ENCODE measurements around the gene ZBTB7C.

The ZBTB7C gene

GRCh38 chr18:48153613-48154481, 255.3 kb downstream of the ZBTB7C start:
- DNase-seq (ENCODE audit: low read depth), result peak; percentile 18
- H3K4me3 ChIP-seq (ENCODE audit: low read length), result no peak overlapping the region
- TF ChIP-seq CTCF (IDR thresholded peaks at IDR 0.05; ENCODE audit: insufficient read depth, low read depth, low read length, missing control alignments), result no peak

GRCh38 chr18:48152549-48152948, 256.6 kb downstream of the ZBTB7C start:
- TF ChIP-seq CTCF (IDR thresholded peaks at IDR 0.05; ENCODE audit: insufficient read depth, low read depth, low read length, missing control alignments), result no peak
- DNase-seq (ENCODE audit: low read depth), result peak; percentile 86
- no peak overlapping the region for H3K4me3 ChIP-seq (ENCODE audit: low read length)

- DNase-seq (ENCODE audit: low read depth), result no peak
- TF ChIP-seq CTCF (IDR thresholded peaks at IDR 0.05; ENCODE audit: insufficient read depth, low read depth, low read length, missing control alignments), result no peak
- H3K4me3 ChIP-seq (ENCODE audit: low read length), result no peak overlapping the region
Measured at GRCh38 chr18:48151421-48152065, 257.6 kb downstream of the ZBTB7C start.

- no peak for TF ChIP-seq CTCF (IDR thresholded peaks at IDR 0.05; ENCODE audit: insufficient read depth, low read depth, low read length, missing control alignments)
- DNase-seq (ENCODE audit: low read depth), result no peak
- H3K4me3 ChIP-seq (ENCODE audit: low read length), result no peak overlapping the region
Measured at GRCh38 chr18:48149020-48149685, 260.0 kb downstream of the ZBTB7C start.

- H3K4me3 ChIP-seq (ENCODE audit: low read length), result no peak overlapping the region
- no peak for TF ChIP-seq CTCF (IDR thresholded peaks at IDR 0.05; ENCODE audit: insufficient read depth, low read depth, low read length, missing control alignments)
- DNase-seq (ENCODE audit: low read depth), result no peak
Measured at GRCh38 chr18:48142994-48143393, 266.2 kb downstream of the ZBTB7C start.

GRCh38 chr18:48142353-48142752, 266.8 kb downstream of the ZBTB7C start:
- no peak for TF ChIP-seq CTCF (IDR thresholded peaks at IDR 0.05; ENCODE audit: insufficient read depth, low read depth, low read length, missing control alignments)
- no peak overlapping the region for H3K4me3 ChIP-seq (ENCODE audit: low read length)
- no peak for DNase-seq (ENCODE audit: low read depth)
